HG03159 (cell line): ENCODE measurements around the gene LMBR1L.

Source experiments
- ATAC-seq: cut with Tn5 transposase; IDR thresholded peaks from one replicate; pipeline ENCODE4 v1.9.1; 2021; ENCODE audit warnings: mild to moderate bottlenecking, moderate library complexity; ENCODE audit not compliant: unreplicated experiment

LMBR1L gene

GRCh38 chr12:49055092-49055491, 55.6 kb downstream of the LMBR1L start:
- no peak for ATAC-seq

DNA sequence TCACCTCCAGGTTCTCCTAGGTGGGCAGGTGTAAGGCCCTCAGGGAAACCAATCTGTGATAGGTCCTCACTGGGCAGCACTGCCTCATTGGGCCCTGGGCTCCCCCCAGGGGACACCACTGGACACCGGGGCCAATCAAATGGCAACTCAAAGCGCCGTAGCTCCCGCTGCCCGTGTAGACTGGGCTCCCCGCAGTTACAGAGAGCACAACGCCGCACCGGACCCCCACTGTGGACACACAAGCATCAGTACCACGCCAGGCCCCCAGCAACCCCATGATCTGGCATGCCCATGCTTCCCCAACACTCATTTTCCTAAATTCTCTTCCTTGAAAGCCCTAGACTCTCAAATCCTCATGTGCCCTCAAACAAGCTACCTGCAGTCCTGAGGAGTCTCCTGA, 56.1 kb downstream of the LMBR1L start:
- ATAC-seq = no peak

- no peak for ATAC-seq
Measured at GRCh38 chr12:49054096-49054495, 56.6 kb downstream of the LMBR1L start.

- no peak for ATAC-seq
Measured at GRCh38 chr12:49052451-49053208, 58.0 kb downstream of the LMBR1L start.

DNA sequence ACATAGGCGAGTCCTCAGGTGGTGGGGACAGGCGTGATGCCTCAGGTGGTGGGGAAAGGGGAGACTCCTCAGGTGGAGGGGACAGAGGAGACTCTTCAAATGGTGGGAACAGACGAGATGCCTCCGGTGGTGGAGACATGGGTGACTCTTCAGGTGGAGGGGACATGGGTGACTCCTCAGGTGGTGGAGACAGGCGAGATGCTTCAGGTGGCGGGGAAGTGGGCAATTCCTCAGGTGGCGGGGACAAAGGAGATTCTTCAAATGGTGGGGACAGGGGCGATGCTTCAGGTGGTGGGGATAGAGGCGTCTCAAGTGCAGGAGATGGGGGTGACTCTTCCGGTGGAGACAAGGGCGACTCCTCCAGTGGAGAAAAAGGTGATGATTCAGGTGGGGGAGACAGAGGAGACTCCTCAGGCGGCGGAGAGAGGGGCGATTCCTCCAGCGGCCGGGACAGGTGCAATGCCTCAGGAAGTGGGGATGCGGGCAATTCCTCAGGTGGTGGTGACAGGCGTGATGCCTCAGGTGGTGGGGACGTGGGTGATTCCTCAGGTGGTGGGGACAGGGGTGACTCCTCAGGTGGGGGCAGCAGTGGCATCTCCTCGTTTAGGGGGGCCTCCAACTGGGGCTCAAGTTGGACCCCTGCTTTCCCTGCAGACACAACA, 58.7 kb downstream of the LMBR1L start:
- ATAC-seq = no peak

- no peak for ATAC-seq
Measured at GRCh38 chr12:49051373-49051764, 59.3 kb downstream of the LMBR1L start.

DNA sequence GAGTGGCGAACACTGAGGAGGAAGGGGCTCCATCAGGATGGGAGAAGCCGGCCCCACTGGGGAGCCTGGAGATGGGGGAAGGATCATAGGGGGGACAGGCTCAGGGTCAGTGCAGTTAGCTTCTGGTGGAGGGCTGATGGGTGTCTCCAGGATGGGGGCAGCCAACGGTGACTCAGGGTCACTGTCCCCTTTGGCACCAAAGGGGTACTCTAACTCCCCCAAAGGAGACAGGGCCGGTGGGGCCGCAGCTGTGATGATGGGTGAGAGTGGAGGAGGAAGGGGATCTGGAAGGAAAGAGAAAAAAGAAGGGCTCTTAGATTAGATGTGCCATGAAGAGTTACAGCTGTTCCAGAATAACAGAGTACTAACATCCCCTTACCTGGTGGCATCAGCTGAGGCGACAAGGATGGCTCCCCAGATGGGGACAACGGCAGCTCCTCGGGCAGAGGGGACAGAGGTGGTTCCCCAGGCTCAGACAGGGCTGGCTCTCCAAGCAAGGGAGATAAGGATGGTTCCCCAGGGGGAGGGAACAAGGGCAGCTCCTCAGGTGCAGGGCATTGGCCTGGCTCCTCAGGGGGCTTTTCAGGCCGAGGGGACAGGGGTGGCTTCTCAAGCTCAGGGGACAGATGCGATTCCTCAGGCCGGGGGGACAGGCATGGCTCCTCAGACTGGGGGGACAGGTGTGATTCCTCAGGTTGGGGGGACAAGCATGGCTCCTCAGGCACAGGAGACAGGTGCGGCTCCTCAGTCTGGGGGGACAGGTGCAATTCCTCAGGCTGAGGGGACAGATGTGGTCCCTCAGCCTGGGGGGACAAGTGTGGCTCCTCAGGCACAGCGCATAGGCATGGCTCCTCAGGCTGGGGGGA, 59.9 kb downstream of the LMBR1L start:
- ATAC-seq = no peak

GRCh38 chr12:49049566-49050224, 61.0 kb downstream of the LMBR1L start:
- no peak for ATAC-seq

DNA sequence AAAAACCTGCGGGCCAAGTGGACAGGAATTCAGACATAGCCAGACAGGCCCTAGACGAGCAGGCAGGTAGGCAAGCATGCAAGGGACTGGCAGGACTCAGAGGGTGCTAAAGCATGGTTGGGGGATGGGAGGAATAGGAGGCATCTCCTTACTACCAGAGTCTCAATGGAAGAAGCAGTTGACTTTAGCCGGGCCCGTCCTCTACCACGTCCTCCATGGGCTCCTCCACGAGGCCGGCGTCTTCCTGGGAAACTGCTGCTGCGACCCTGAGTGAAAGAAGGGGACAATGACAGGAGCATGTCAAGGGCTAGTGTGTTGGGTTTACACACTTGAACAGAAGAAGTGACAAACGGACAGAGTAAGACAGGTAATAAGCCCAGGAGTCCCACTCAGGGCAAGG, 61.7 kb downstream of the LMBR1L start:
- no peak for ATAC-seq
